Tibial artery (tissue), 4 donors: ENCODE measurements around the gene CXCR4.
"Not testable (repeated sequence)": the region's sequence is repeated elsewhere in the genome, so short reads cannot be mapped to it uniquely, and the experiment has no call there.

ENCODE experiments used
- DNase-seq, 2 donors: peaks; one replicate each; pipeline ENCODE4 v3.0.0-alpha.2; 2019
- H3K27ac ChIP-seq, 2 donors: fragments of 200-600 bp; sonication (generic) in 1 of 2; 1 replicate in 1 of 2; 2 replicates in 1 of 2; pipeline ENCODE4 v1.5.1; 2018 to 2019; ENCODE audit warnings: mild to moderate bottlenecking in 1 of 2
- H3K27me3 ChIP-seq, 2 donors: fragments of 200-600 bp; sonication (generic) in 1 of 2; one replicate each; pipeline versions ENCODE4 v1.5.1 to v1.6.0; 2016 to 2019
- H3K36me3 ChIP-seq, 3 donors: fragments of 200-600 bp; sonication (generic) in 2 of 3; one replicate each; pipeline ENCODE4 v1.5.1; 2016 to 2019; ENCODE audit warnings: mild to moderate bottlenecking in 2 of 3
- H3K4me1 ChIP-seq, 4 donors: fragments of 200-600 bp; sonication (generic) in 2 of 4; 1 replicate in 3 of 4; 2 replicates in 1 of 4; pipeline ENCODE4 v1.5.1; 2016 to 2019
- H3K4me3 ChIP-seq, 2 donors: fragments of 200-600 bp; sonication (generic) in 1 of 2; 1 replicate in 1 of 2; 2 replicates in 1 of 2; pipeline ENCODE4 v1.5.1; 2018 to 2019; ENCODE audit warnings: mild to moderate bottlenecking in 2 of 2
- H3K9me3 ChIP-seq, 3 donors: fragments of 200-600 bp; sonication (generic) in 1 of 3; one replicate each; pipeline ENCODE4 v1.5.1; 2016 to 2019
- intact Hi-C: fragments of 100-400 bp; cut with DNase I; formaldehyde crosslinking; loops from one replicate; pipeline ENCODE4 v1.15.0; 2023; ENCODE audit warnings: low total_unique reads
- TF ChIP-seq, protein P1 (sequence below), 2 experiments: fragments of 200-600 bp in 1 of 2; fragments of 450-650 bp in 1 of 2; IDR thresholded peaks; one replicate each; pipeline ENCODE4 v1.5.1; 2017 to 2019; ENCODE audit warnings: antibody characterized with exemption in 2 of 2, mild to moderate bottlenecking in 1 of 2, moderate library complexity in 1 of 2

The CXCR4 gene

DNA sequence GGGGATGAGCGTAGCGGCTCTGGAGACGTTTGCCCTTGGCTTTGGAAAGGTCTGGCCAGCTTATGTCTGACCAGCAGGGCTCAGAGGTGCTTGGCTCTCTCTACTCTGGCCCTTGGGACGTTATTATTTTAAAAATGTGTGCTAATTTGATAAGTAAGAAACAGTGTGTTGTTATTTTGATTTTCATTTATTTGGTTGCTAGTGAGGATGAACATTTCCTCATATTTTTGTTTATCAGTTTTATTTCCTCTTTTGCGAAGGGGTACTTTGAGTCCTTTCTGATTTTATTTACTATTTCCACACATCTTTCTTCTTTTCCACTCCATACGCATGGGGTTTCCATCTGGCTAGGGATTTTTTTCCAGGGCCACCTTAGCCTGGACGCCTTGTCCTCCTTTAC is 11.4 kb downstream of the CXCR4 start:
- Histone ChIP-seq H3K9me3 (no peaks in the 10 kb centered on the region), H3K27me3 (peaks cover 0 to 9% of the 10 kb centered on the region in 2 donors), H3K36me3 (no peaks in the 10 kb centered on the region), H3K4me1 (no peaks in the 10 kb centered on the region), H3K27ac (no peak overlapping the region), H3K4me3 (no peak overlapping the region)
- no peak for DNase-seq
- TF ChIP-seq, protein P1, sequence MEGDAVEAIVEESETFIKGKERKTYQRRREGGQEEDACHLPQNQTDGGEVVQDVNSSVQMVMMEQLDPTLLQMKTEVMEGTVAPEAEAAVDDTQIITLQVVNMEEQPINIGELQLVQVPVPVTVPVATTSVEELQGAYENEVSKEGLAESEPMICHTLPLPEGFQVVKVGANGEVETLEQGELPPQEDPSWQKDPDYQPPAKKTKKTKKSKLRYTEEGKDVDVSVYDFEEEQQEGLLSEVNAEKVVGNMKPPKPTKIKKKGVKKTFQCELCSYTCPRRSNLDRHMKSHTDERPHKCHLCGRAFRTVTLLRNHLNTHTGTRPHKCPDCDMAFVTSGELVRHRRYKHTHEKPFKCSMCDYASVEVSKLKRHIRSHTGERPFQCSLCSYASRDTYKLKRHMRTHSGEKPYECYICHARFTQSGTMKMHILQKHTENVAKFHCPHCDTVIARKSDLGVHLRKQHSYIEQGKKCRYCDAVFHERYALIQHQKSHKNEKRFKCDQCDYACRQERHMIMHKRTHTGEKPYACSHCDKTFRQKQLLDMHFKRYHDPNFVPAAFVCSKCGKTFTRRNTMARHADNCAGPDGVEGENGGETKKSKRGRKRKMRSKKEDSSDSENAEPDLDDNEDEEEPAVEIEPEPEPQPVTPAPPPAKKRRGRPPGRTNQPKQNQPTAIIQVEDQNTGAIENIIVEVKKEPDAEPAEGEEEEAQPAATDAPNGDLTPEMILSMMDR (IDR thresholded peaks at IDR 0.05): no peak
- intact Hi-C loops: no loop called here

DNA sequence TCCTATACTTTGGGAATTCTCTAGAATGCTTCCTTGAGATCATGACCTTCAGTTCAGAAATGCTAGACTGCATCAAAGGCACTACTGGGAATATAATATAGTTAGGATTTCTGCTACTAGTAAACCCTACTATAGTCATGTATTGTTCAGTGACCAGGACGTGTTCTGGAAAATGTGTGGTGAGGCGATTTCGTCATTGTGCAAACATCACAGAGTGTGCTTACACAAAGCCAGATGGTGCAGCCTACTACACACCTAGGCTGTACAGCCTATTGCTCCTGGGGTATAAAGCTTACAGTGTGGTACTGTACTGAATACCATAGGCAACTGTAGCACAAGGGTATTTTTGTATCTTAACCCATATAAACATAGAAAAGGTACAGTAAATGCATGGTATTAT is 13.0 kb downstream of the CXCR4 start:
- TF ChIP-seq, protein P1 (IDR thresholded peaks at IDR 0.05): no peak
- no peaks in the 10 kb centered on the region for H3K9me3 ChIP-seq
- intact Hi-C loops: no loop called here
- H3K4me3 ChIP-seq: no peak overlapping the region
- H3K27me3 ChIP-seq: no peaks in the 10 kb centered on the region
- DNase-seq: no peak
- no peaks in the 10 kb centered on the region for H3K36me3 ChIP-seq
- no peaks in the 10 kb centered on the region for H3K4me1 ChIP-seq
- no peak overlapping the region for H3K27ac ChIP-seq

DNA sequence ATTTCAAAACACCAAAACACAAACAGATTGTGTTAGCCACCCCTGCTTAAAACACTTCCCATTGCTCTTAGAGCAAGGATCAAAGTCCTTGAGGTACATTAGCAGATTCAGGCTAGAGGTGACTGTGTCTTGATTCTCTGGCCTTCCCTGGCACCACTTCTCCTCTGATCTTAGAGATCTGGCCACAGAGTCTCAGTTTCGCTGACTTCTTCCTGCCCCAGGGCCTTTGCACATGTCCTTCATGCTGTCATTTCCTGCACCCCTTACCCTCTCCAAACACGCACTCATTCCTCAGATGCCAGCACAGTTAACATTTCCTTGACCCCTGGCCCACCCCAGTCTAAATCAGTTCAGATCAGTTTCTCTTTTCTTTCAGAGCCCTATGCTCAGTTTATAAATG is 16.9 kb downstream of the CXCR4 start:
- no peak overlapping the region for H3K4me3 ChIP-seq
- no peak overlapping the region for H3K27ac ChIP-seq
- no peak for DNase-seq
- H3K36me3 ChIP-seq: no peaks in the 10 kb centered on the region
- no peaks in the 10 kb centered on the region for H3K9me3 ChIP-seq
- TF ChIP-seq, protein P1 (IDR thresholded peaks at IDR 0.05): no peak
- no peaks in the 10 kb centered on the region for H3K27me3 ChIP-seq
- no peaks in the 10 kb centered on the region for H3K4me1 ChIP-seq
- intact Hi-C loops: no loop called here

DNA sequence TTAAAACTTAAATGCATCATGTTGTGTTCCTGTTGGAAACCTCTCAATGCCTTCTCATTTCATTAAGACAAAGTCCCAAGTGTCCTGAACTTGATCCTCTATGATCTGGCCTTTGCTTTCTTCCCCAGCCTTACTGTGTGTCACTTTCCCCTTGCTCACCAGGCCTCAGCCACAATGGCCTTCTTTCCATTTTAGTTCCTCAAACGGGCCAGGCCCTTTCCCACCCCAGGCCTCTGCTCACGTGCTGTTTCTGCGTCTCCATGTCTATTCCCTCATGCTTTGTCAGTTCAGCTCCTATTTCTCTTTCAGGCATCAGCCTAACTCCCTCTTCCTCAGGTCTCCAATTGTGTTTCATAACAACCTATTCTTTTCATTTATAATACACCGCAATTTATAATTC is 19.5 kb downstream of the CXCR4 start:
- Histone ChIP-seq H3K27ac (no peak overlapping the region), H3K4me3 (no peak overlapping the region), H3K9me3 (no peaks in the 10 kb centered on the region), H3K27me3 (no peaks in the 10 kb centered on the region), H3K4me1 (no peaks in the 10 kb centered on the region), H3K36me3 (no peaks in the 10 kb centered on the region)
- TF ChIP-seq, protein P1 (IDR thresholded peaks at IDR 0.05): no peak
- DNase-seq: no peak
- intact Hi-C loops: no loop called here

- Histone ChIP-seq H3K9me3 (no peaks in the 10 kb centered on the region), H3K4me1 (no peaks in the 10 kb centered on the region), H3K27ac (no peak overlapping the region), H3K36me3 (no peaks in the 10 kb centered on the region), H3K4me3 (no peak overlapping the region), H3K27me3 (no peaks in the 10 kb centered on the region)
- TF ChIP-seq, protein P1 (IDR thresholded peaks at IDR 0.05): no peak
- intact Hi-C loops: no loop called here
- DNase-seq: no peak
Measured at GRCh38 chr2:136093583-136093982, 24.4 kb downstream of the CXCR4 start.

GRCh38 chr2:136091899-136092298 is 26.1 kb downstream of the CXCR4 start:
- TF ChIP-seq, protein P1 (IDR thresholded peaks at IDR 0.05): no peak
- H3K9me3 ChIP-seq: no peaks in the 10 kb centered on the region
- no peaks in the 10 kb centered on the region for H3K4me1 ChIP-seq
- intact Hi-C loops: no loop called here
- H3K4me3 ChIP-seq: no peak overlapping the region
- H3K27ac ChIP-seq: no peak overlapping the region
- no peaks in the 10 kb centered on the region for H3K27me3 ChIP-seq
- no peak for DNase-seq
- no peaks in the 10 kb centered on the region for H3K36me3 ChIP-seq

DNA sequence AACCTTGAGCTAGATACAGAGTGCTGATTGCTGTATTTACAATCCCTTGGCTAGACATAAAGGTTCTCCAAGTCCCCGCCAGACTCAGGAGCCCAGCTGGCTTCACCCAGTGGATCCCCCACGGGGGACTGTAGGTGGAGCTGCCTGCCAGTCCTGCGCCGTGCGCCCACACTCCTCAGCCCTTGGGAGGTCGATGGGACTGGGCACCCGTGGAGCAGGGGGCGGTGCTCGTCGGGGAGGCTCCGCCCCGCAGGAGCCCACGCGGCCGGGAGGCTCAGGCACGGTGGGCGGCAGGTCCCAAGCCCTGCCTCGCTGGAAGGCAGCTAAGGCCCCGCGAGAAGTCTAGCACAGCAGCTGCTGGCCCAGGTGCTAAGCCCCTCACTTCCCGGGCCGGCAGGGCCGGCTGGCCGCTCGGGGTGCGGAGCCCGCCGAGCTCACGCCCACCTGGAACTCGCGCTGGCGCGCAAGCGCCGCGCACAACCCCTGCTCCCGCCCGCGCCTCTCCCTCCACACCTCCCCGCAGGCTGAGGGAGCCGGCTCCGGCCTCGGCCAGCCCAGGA is 30.0 kb downstream of the CXCR4 start:
- H3K4me3 ChIP-seq, H3K4me1 ChIP-seq, H3K9me3 ChIP-seq, H3K36me3 ChIP-seq, H3K27me3 ChIP-seq, H3K27ac ChIP-seq, DNase-seq, intact Hi-C loops: not testable (repeated sequence)
